ENCODE data around the gene PDZD8.

Gene PDZD8, protein sequence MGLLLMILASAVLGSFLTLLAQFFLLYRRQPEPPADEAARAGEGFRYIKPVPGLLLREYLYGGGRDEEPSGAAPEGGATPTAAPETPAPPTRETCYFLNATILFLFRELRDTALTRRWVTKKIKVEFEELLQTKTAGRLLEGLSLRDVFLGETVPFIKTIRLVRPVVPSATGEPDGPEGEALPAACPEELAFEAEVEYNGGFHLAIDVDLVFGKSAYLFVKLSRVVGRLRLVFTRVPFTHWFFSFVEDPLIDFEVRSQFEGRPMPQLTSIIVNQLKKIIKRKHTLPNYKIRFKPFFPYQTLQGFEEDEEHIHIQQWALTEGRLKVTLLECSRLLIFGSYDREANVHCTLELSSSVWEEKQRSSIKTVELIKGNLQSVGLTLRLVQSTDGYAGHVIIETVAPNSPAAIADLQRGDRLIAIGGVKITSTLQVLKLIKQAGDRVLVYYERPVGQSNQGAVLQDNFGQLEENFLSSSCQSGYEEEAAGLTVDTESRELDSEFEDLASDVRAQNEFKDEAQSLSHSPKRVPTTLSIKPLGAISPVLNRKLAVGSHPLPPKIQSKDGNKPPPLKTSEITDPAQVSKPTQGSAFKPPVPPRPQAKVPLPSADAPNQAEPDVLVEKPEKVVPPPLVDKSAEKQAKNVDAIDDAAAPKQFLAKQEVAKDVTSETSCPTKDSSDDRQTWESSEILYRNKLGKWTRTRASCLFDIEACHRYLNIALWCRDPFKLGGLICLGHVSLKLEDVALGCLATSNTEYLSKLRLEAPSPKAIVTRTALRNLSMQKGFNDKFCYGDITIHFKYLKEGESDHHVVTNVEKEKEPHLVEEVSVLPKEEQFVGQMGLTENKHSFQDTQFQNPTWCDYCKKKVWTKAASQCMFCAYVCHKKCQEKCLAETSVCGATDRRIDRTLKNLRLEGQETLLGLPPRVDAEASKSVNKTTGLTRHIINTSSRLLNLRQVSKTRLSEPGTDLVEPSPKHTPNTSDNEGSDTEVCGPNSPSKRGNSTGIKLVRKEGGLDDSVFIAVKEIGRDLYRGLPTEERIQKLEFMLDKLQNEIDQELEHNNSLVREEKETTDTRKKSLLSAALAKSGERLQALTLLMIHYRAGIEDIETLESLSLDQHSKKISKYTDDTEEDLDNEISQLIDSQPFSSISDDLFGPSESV

DNA sequence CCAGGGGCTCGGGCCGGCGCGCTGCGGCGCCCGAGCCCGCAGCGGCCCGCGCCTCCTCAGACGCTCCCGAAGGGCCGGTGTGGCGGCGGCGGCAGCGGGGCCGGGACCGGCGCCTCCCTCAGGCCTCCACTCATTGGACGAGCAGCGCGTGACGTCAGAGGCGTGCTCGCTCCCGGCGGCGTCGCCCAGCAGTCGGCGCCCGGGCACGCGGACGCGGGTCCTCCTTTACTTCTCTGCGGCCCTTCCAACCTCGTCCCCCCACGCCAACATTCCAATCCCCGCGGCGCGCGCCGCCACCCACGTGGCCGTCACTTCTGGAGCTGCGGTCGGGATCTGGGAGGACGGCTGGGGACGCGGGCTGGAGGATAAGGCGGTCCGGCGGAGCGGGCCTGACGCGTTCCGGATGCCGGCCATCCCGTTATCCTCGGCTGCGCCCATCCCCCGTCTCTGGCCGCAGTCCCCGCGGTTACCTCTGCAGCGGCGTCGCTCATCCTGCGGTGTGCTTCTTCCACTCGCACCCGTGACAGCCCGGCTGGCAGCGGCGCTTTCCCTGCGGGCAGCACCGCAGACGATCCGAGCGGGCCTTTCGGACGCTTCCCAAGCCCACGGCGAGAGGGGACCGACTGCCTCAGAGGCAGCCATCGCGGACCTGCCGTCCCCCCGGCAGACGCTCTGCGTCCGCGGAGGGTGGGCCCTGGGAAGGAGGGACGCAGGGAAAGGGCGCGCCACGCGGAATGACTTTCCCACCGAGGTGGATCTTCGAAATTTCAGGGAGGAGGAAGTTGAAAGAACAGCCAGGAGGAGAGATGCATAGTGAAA lies at the start of gene PDZD8:
Gene PDZD8, minus strand, starts transcription at position 81 of the 819 bp plus-strand sequence. CDS start 213 bp downstream, outside the sequence.
- peak; percentile 91 to 99 (median 93) for DNase-seq

DNA sequence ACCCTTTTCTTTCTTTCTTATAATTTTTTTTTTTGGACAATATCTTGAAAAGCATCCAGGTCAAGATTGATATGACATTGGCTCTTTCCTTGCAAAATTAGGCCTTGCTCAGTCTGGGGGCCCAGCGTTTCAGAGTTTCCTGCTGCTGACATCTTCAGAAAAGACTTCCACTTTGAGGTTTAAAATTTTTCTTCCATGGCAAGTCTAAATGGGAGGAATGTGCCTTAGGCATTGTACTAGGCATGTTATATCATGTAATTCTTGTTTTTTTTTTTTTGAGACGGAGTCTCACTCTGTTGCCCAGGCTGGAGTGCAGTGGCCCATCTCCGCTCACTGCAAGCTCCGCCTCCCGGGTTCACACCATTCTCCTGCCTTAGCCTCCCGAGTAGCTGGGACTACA lies 48.9 kb upstream of the PDZD8 start:
- intact Hi-C loops (cut with DNase I): no loop called here

More for the DNA sequence above, at the start of gene PDZD8:
- intact Hi-C loops (cut with DNase I): loop anchor here (10.0 kb wide), 2 partner anchors 669 to 1379 kb away; partner anchors contain the start of genes CACUL1 and RAB11FIP2

DNA sequence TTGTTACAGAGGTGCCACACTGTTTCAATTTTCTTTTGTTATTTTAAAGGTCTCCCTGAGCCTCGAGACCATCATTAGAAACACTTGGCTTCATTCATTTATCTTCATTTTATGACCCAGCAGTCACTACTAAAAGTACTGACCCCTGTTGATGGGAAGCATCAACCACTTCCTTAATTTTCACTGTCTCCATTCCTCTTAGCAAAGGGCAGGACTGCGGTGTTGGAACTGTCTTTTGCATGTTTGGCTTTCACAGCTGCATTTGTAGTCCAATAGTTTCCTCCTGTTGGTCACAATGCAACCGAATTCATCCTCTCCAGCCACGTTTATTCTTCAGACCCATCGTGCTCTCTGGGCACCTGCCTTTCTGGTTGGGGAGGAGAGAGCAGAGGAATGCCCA lies 46.7 kb upstream of the PDZD8 start:
- intact Hi-C loops (cut with DNase I): no loop called here
- DNase-seq: no peak

More for the DNA sequence above, 48.9 kb upstream of the PDZD8 start:
- no peak for DNase-seq

DNA sequence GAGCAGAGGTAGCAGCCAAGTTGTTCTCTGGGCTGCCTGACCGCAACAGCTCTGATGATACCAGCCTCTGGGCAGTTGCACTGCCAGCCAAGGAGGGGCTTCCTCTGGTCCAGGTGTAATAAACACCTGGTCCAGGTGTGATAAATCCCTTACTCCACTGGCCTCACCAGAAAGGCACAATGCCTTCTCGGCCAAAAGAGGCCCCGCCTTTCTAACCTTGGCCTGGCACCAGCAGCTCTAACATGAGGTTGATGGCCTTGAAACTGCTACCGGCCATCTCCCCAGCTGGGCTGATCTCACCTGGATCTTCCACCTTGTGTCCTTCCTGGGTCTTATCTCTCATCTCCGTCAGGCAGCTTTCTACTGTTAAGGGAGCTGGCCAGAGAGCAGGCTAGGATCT lies 45.5 kb upstream of the PDZD8 start:
- intact Hi-C loops (cut with DNase I): no loop called here
- DNase-seq: no peak

DNA sequence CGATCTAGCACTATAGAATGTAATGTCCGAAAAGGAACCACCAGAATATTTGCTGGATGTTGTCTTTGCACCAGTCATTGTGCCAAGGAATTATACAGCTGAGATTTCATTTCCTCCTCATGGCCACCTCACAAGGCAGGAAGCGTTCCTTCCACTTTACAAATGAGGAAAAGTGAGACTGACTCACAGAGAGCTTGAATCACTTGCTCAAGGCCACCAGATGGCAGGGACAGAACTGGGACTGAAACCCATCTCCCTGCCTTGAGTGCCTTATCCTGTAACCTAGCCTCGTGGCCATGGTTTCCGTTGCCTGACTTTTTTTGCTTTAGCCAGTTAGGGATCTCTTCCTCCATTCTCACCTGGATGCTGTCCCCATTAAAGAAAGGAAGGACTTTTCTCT lies 44.7 kb upstream of the PDZD8 start:
- DNase-seq: no peak
- intact Hi-C loops (cut with DNase I): no loop called here

DNA sequence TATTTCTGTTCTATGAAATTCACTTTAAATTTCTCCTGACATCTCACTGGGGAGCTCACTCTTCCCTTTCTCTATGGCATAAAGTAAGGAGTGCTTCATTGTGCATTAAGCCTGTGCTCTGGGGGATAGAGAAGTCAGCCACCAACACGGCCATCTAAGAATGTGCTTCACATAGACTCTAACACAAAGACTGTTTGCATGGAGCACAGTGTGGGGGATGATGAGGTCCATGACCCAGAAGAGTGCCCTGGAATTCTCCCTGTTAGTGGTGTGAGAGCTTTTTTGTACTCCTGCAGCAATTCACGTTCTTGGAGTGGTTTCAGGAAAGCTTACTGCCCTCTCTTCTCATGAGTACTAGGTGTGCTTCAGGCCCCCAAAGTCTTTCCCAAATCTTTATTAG lies 43.9 kb upstream of the PDZD8 start:
- intact Hi-C loops (cut with DNase I): no loop called here

DNA sequence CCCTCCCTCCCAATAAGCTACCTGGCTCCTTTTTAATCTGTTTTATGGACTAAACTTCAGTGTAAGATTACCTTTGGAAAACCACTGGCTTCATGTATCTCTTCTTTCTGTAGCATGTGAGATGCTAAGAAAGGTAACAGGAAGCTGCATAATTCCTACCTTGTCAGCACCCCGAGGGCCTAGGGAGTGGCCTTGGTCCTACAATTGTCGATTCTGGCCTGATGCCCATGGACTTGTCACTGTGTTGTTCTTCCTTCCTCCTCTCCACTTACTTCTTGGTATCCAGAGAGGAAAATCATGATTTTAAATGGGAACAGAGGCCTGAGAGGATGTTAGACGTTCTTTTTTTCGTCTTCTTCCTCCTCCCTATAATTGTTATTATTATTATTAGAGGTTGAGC lies 42.9 kb upstream of the PDZD8 start:
- intact Hi-C loops (cut with DNase I): no loop called here
- DNase-seq: no peak

More for the DNA sequence above, 43.9 kb upstream of the PDZD8 start:
- no peak for DNase-seq

DNA sequence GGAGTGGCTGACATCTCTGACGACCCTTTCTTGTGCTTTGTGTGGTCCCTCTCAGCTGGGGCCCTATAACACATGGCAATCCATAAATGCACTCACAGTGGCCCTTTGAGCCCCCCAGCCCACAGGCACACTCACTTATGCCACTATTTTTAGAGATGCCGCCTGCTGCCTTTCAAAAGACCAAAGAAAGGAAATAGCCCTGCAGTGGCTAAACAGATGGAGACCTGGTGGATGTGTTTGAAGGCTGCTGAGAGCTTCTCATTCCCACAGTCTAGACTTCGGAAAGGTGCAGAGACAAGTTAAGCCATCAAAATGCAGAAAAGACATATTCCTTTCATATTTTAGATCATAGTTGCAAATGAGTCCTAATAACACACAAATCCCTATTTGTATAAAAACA lies 42.0 kb upstream of the PDZD8 start:
- no peak for DNase-seq
- intact Hi-C loops (cut with DNase I): no loop called here

DNA sequence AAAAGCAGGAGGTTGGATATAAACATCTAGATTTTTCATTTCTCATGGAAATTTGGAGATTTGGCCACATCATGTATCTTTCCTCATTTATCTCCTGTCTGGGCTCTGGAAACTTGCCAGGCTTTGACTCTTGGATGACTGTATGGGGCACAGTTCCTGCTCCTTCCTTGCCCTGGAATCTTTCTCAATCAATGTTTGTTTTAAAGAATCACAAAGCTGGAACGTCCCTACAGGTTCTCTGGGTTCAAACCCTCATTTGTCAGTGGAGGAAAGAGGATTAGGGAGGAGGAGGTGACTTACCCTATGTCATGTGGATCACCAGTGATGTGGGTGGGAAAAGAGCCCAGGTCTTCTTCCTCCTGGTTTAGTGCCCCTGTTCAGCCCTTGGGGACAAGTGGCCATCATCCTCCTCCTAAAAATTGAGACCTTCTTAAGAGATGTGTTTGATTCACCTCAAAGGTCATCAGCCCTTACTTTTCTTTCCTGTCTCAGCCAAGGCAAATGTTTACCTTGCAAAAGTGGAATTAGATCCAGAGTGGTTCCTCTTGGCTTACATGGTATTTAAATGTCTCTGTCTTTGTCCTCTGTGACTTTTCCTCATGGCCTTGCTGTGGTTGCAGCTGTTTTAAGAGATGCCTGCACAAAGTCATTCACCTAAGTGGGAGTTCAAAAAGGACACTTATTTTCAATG lies 38.8 kb upstream of the PDZD8 start:
- no peak for DNase-seq
- intact Hi-C loops (cut with DNase I): no loop called here

DNA sequence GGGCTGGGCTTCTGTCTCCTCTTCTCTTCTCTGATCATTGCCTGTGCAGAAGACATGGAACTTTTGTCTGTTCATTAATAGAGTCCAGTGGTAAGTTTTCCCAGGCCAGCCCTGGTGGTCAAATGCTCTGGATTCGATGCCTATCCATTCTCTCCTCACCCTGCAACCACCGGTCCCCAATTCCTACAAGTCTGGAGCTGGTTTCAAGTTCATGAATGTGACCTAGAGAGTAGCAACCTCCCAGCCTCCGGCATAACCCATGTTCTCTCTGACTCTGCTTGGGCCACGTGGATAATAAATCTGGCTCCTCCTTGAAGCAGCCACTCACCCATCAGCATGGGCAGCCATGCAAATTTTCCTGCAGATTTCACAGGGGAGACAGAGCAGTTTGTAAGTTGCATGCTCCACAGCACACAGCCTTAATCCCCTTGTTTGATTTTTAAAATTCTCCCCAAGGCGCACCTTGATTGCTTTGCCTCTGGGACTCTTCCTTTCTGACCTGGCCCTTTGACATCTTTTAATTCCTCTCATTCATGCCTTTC lies 37.3 kb upstream of the PDZD8 start:
- intact Hi-C loops (cut with DNase I): no loop called here
- no peak for DNase-seq

DNA sequence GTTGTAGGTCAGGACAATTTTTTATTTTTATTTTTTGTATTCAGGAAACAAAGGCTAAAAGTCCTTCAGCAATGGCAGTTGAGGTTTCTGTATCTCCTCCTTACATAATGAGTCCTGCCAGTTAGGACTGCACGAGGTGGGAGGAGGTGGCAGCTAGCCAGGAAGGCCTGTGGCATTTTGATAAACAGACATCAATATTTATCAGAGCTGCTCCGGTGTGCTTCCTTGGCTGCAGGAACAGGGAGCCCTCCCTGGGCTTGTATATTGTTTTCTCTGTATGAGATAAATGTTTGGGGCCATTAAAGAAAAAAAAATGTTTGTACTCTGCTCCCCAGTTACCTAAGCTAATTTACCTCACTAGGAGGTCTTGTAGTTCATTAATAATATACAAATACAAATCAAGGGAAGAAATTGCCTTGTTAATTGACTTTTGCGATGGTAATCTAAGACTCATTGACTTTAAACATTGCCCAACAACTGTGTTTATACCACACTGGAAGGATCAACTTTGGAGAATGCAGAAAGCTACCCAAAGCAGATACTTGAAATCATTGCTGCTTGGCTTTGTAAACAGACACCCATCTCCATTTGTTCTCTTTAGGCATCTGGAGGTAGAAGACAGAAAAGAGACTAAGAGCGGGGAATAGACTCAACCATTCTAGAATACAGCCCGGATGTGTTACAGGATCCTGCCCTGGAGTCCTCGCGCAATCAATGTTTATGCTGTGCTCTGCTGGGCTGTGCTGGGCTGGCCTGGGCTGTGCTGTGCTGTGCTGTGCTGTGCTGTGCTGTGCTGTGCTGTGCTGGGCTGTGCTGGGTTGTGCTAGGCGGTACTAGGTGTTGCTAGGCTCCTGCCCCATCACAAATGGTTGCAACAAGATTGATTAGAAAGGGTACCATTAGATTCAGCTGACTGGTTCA lies 36.5 kb upstream of the PDZD8 start:
- no peak for DNase-seq
- intact Hi-C loops (cut with DNase I): no loop called here

DNA sequence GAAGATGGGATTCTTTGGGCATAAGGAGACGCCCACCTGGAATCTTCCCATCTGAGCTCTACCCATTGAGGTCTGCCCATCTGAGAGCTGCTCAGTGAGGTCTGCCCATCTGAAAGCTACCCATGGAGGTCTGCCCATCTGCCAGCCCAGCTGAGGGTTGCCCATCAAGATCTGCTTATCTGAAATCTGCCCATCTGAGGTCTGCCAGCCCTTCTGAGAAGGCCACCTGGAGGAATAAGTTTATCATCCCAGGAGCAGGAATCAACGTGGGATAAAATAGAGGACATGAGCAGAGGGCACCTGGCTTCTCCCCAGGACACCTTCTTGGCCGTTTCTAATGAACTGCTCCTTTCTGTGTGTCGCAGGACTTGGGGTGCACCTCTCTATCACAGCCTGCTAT lies 35.3 kb upstream of the PDZD8 start:
- DNase-seq: no peak
- intact Hi-C loops (cut with DNase I): no loop called here

DNA sequence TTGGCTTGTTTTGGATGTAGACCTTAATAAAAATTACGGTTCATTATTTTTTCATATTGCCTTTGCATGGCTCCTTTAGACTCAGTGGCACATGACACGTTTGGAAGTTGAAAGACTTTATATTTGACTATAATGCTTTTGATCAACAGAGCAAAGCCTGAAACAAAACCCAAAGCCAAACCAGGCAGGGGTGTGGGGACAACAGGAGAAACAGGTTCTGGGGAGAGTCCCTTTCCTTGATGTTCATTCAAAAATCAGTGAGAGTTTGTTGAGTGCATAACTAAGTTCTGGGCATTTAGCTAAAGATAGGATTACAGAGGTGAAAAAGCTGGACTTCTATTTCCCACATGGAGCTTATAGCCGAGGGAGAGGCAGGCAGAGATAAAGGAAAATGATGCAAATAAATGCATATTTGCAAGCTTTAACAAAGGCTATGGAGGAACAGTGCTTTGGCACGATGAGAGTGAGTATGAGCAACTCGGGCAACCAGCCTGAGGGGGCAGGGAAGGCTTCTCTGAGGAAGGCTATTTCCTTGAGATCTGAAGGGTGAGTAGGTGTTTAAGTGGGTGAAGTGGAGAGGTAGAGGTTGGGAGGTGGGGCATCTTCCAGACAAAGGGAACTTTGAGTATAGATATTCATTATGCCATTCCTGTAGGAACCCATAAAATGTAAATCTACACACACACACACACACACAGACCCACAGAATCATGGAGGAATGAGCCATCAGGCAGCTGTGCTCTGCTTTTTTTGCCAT lies 34.5 kb upstream of the PDZD8 start:
- intact Hi-C loops (cut with DNase I): no loop called here
- DNase-seq: no peak

DNA sequence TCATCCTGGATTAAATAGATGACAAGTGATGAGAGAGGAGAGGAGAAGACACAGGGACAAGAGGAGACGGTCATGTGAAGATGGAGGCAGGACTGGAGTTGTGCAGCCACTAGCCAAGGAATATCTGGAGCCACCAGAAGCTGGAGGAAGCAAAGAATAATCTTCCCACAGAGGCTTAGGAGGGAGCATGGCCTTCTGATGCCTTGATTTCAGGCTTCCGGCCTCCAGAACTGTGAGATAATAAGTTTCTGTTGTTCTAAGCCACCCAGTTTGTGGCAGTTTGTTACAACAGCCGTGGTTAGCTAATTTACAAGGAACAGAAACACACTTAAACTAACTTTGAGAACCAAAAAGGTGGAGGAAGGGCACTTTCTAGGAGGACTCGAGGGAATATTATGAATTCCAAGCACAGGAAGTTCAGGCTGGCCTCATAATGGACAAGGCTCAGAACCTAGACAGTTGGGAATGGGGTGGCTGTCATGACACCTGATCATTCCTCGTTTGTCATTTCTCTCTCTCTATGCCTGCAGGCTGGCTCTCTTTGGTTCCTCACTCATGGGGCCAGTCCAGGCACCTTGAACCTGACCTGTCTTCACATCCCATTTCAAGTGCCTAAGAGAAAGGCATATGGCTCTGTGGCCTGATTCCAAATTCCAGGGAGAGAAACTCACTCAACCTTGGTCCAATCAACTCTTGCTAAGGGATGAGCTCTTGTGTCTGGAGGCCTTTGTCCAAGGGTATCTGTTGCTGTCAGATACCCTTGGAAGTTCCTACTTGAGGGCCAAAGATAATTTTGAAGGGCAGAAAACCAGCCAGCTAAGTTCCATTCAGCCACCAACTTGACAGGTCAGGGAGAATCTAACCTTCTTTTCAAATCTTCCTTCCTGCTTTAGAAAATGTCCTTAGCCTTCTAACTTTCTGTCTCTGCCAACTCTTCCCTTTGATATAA lies 33.5 kb upstream of the PDZD8 start:
- intact Hi-C loops (cut with DNase I): no loop called here
- DNase-seq: no peak

DNA sequence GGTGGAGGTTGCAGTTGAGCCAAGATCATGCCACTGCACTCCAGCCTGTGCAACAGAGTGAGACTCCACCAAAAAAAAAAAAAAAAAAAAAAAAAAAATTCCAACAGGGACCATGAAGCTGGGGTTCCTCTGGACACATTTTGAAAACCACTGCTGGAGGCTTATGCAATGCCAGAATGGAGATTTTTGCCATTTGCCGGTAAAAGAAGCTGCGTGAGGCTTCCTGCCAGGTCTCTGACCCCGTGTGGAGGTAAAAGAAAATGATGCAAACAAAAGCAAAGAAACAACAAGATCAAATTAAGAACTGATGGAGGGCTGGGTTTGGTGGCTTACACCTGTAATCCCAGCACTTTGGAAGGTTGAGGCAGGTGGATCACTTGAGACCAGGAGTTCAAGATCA lies 30.5 kb upstream of the PDZD8 start:
- DNase-seq: no peak
- intact Hi-C loops (cut with DNase I): no loop called here

DNA sequence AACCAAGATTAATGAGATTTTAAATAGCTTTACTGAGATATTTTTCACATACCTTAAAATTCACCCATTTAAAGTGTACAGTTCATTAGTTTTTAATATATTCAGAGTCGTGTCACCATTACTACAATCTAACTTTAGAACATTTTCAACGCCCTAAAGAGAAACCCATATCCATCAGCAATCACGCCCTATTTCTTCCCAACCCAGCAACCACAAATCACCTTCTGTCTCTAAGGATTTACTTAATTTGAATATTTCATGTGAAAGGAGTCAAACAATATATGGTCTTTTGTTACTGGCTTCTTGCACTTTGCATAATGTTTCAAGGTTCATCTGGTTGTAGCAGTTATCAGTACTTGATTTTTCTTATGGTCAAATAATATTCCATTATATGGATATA lies 25.1 kb upstream of the PDZD8 start:
- intact Hi-C loops (cut with DNase I): no loop called here
- DNase-seq: no peak
